DOHH2 (cell line): Measurements from ENCODE around the gene GNG8.

Source experiments
- CTCF ChIP-seq: fragments of 200-600 bp; sonication (generic); IDR thresholded peaks from one replicate; pipeline ENCODE4 v1.5.1; 2014; ENCODE audit warnings: antibody characterized with exemption, mild to moderate bottlenecking, low read depth, low read length; ENCODE audit not compliant: poor library complexity, severe bottlenecking
- EZH2phosphoT487 ChIP-seq: fragments of 200-600 bp; sonication (generic); IDR thresholded peaks from 2 replicates; pipeline ENCODE4 v1.6.1; 2017; ENCODE audit warnings: borderline replicate concordance, mild to moderate bottlenecking, antibody characterized with exemption, low read length, moderate library complexity, mixed read lengths

GRCh38 chr19:46656541-46656940, 20.5 kb upstream of the GNG8 start:
- TF ChIP-seq CTCF = no peak
- TF ChIP-seq EZH2phosphoT487 = no peak
